Spleen (tissue), 7 donors: ENCODE results near the gene SPDL1.

Experiments used
- CTCF ChIP-seq, 11 experiments: fragments of 200-600 bp in 7 of 11; fragments of 450-650 bp in 4 of 11; sonication (generic) in 4 of 11; IDR thresholded peaks in 8 of 11; conservative IDR thresholded peaks in 3 of 11; 1 replicate in 7 of 11; 2 replicates in 4 of 11; pipeline versions ENCODE4 v1.4.0 to v1.8.0; 2016 to 2021; ENCODE audit warnings: antibody characterized with exemption in 11 of 11, inconsistent platforms in 4 of 11, mild to moderate bottlenecking in 1 of 11
- POLR2A ChIP-seq, 3 donors: fragments of 450-650 bp; IDR thresholded peaks; one replicate each; pipeline ENCODE4 v1.5.1; 2017; ENCODE audit warnings: antibody characterized with exemption in 3 of 3, mild to moderate bottlenecking in 1 of 3
- donor health status: DM: no; HTN: no; CAD: no; lungs with moderate emphysema.
- donor health status: DM: no; HTN: no; CAD: no.
- donor health status: DM: no; HTN: no; CAD: no.

GRCh38 chr5:169549453-169550100, 34.0 kb upstream of the SPDL1 start:
- TF ChIP-seq CTCF (IDR thresholded peaks at IDR 0.05 in 8 of 11, conservative IDR thresholded peaks at IDR 0.05 in 3 of 11) = no peak
- TF ChIP-seq POLR2A (IDR thresholded peaks at IDR 0.05) = no peak
